ENCODE results near the gene MSGN1.

GRCh38 chr2:17849275-17849674 lies 33.0 kb downstream of the MSGN1 start:
- no peak for TF ChIP-seq EZH2 (IDR thresholded peaks at IDR 0.05; ENCODE audit: insufficient read depth, low read length)
- TF ChIP-seq CTCF (IDR thresholded peaks at IDR 0.05; ENCODE audit: insufficient read depth, low read depth, low read length) = no peak

Data from astrocyte (in vitro differentiated cells and primary cell).